NCI-H1694 (cell line): ENCODE measurements around the gene VASN.

Experiments used
- DNase-seq: peaks from one replicate; lab custom pipeline; 2025; lab: John Stamatoyannopoulos, UW

VASN gene

GRCh38 chr16:4403133-4403949 is 31.7 kb downstream of the VASN start:
- DNase-seq, result no peak

- DNase-seq, result peak; percentile 46
These were observed 32.8 kb downstream of the VASN start for GRCh38 chr16:4404247-4404966.

GRCh38 chr16:4404967-4405696 is 33.5 kb downstream of the VASN start:
- no peak for DNase-seq

- DNase-seq, result no peak
These were observed 36.1 kb downstream of the VASN start for GRCh38 chr16:4407543-4408322.

- DNase-seq, result no peak
These were observed 36.7 kb downstream of the VASN start for GRCh38 chr16:4408323-4408690.

- DNase-seq, result peak; percentile 63
These were observed 37.7 kb downstream of the VASN start for GRCh38 chr16:4409081-4409932.

- DNase-seq, result peak; percentile 57
These were observed 38.9 kb downstream of the VASN start for GRCh38 chr16:4410335-4411075.

- no peak for DNase-seq
These were observed 40.0 kb downstream of the VASN start for GRCh38 chr16:4411684-4412083.

GRCh38 chr16:4412159-4412558 is 40.5 kb downstream of the VASN start:
- no peak for DNase-seq

- no peak for DNase-seq
These were observed 41.2 kb downstream of the VASN start for GRCh38 chr16:4412854-4413253.

GRCh38 chr16:4414187-4414917 is 42.7 kb downstream of the VASN start:
- DNase-seq, result no peak

- DNase-seq, result no peak
These were observed 44.0 kb downstream of the VASN start for GRCh38 chr16:4415538-4416199.

GRCh38 chr16:4416200-4417032 is 44.8 kb downstream of the VASN start, which contains the start of gene CORO7:
Gene CORO7, minus strand, starts transcription at chr16:4416596. Its CDS starts 78 bp downstream, at chr16:4416518.
- DNase-seq, result peak; percentile 69

- no peak for DNase-seq
These were observed 47.8 kb downstream of the VASN start for GRCh38 chr16:4419402-4419959.

GRCh38 chr16:4420505-4421105 is 49.0 kb downstream of the VASN start:
- no peak for DNase-seq

GRCh38 chr16:4425378-4426020 is 53.9 kb downstream of the VASN start, which contains the start of gene DNAJA3:
Gene DNAJA3, plus strand, starts transcription at chr16:4425868. Its CDS starts 14 bp downstream, at chr16:4425882.
- peak; percentile 82 for DNase-seq
